Activated T-cell treated with anti-CD3 and anti-CD28 coated beads, Interleukin-2, amount 50 U/mL, for 4 hours (primary cell): Measurements from ENCODE around the gene TMEM272. TPM values are rescaled to one million over a fixed set of nuclear protein-coding genes. Genes with fewer than 3 reads are reported as not detected.

Source experiments
- ATAC-seq, 2 donors: fragments of 200-7000 bp; cut with Tn5 transposase; one replicate each; pipeline ENCODE4 v1.10.0; 2021
- DNase-seq: peaks from one replicate; pipeline ENCODE4 v3.0.0-alpha.2; 2020
- H3K27me3 Mint-ChIP-seq: one replicate; pipeline ENCODE4 v1.8.0; 2021; ENCODE audit warnings: low read depth, mixed read lengths
- H3K36me3 Mint-ChIP-seq: one replicate; pipeline ENCODE4 v1.8.0; 2022; ENCODE audit warnings: mixed read lengths; ENCODE audit not compliant: insufficient read depth
- H3K4me1 Mint-ChIP-seq: one replicate; pipeline ENCODE4 v1.8.0; 2021; ENCODE audit warnings: low read depth, mixed read lengths
- H3K4me3 Mint-ChIP-seq: one replicate; pipeline ENCODE4 v1.8.0; 2021; ENCODE audit warnings: mild to moderate bottlenecking, moderate library complexity, mixed read lengths
- H3K9me3 Mint-ChIP-seq: one replicate; pipeline ENCODE4 v1.8.0; 2021; ENCODE audit warnings: mixed read lengths
- total RNA-seq, 3 donors: library from RNA; stranded (reverse); gene quantifications; one replicate each; pipeline ENCODE4 v1.2.1, GENCODE V29; 2021

TMEM272 gene
- total RNA-seq, 3 donors from 2014 or later: 0.11 to 0.24 (median 0.18) TPM

DNA sequence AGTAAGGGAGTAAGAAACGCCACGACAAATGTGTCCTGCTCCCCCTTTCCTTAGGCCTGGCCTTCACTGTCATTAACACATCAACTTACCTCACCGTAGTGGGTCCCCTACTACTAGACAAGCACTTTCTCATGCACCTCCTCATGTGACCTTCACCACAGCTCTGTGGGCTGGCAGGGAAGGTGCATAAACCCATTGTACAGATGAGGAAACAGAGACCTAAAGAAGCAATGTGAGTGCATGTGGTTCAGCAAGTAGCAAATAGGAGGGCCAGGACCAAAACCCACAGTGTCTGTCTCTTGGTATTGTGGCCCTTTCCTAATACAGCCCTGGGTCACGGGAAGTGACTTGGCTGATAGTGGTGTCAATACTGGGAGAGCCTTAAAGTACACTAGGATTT lies 22.1 kb upstream of the TMEM272 start:
- DNase-seq (no peak), ATAC-seq (no peak)
- H3K4me3 Mint-ChIP-seq: no peak overlapping the region
- no peaks in the 10 kb centered on the region for H3K4me1 Mint-ChIP-seq
- no peaks in the 10 kb centered on the region for H3K36me3 Mint-ChIP-seq
- H3K27me3 Mint-ChIP-seq: peaks cover 9% of the 10 kb centered on the region
- no peaks in the 10 kb centered on the region for H3K9me3 Mint-ChIP-seq

DNA sequence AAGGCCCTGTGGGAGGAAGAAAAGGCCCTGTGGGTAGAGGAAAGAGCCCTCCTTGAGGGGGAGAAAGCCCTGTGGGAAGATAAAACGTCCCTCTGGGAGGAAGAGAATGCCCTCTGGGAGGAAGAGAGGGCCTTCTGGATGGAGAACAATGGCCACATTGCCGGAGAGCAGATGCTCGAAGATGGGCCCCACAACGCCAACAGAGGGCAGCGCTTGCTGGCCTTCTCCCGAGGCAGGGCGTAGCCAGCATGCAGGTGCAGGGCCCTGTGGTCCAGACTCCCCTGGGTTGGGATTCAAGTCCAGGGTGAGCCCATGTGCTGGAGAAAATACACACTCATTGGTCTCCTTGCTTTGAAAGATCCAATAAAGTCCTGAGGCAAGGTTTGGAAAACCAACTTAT lies 20.9 kb upstream of the TMEM272 start:
- Mint-ChIP-seq H3K27me3 (peaks cover 9% of the 10 kb centered on the region), H3K9me3 (no peaks in the 10 kb centered on the region), H3K4me1 (peaks cover 5% of the 10 kb centered on the region), H3K36me3 (no peaks in the 10 kb centered on the region), H3K4me3 (no peak overlapping the region)
- no peak for DNase-seq
- no peak for ATAC-seq

DNA sequence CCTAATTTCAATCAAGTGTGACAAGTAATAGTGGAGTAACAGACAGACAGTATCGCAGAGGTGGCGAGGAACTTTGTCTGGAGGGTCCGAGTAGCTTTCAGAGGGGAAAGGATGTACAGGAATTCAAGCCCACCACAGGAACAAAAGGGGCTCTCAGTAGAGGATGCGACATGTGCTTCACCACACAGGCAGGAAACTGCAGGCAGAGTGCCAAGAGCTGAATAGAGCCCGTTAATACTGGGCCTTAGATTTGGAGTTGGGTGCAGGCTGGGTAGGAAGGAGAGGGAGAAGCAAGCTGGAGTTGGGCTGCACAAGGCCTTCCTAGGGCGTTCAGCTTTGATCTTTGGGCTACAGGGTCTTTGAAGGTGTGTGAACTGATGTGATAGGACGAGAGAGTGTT lies 18.0 kb upstream of the TMEM272 start:
- no peak overlapping the region for H3K4me3 Mint-ChIP-seq
- peaks cover 5% of the 10 kb centered on the region for H3K4me1 Mint-ChIP-seq
- DNase-seq: no peak
- no peaks in the 10 kb centered on the region for H3K9me3 Mint-ChIP-seq
- peaks cover 7% of the 10 kb centered on the region for H3K27me3 Mint-ChIP-seq
- H3K36me3 Mint-ChIP-seq: no peaks in the 10 kb centered on the region
- no peak for ATAC-seq

DNA sequence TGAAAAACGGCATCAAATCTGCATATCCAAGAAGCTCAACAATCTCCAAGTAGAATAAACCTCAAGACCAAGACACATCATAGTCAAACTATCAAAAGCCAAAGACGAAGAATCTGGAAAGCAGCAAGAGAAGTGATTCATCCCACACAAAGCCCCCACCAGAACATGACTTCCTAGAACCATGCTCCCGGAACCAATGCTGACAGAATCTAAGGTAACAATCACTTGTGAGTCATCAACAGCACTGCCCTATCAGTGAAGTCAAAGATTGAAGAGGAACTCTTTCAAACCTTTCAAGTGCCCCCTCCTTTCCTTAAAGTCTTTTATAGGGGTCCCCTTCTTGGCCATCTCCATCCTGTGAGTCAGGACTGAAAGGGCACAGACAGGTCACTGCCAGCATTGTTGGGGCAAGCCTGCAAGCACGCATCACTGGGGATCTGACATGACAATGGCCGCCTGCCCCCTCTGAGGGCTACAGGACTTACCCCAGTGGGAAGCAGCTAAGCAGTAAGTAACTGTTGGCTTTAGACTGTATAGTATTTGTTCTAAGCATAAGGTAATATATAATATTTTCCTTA lies 16.8 kb upstream of the TMEM272 start, which contains the start of gene CCDC70:
Gene CCDC70 (plus strand): TSS at position 247 of the 578 bp plus-strand sequence. CDS start 3,443 bp downstream, outside the sequence.
- peaks cover 7% of the 10 kb centered on the region for H3K27me3 Mint-ChIP-seq
- ATAC-seq (peak; percentile 93 to 95), DNase-seq (no peak)
- H3K9me3 Mint-ChIP-seq: no peaks in the 10 kb centered on the region
- H3K4me1 Mint-ChIP-seq: peaks cover 5% of the 10 kb centered on the region
- no peaks in the 10 kb centered on the region for H3K36me3 Mint-ChIP-seq
- H3K4me3 Mint-ChIP-seq: no peak within 1 kb of the TSS

DNA sequence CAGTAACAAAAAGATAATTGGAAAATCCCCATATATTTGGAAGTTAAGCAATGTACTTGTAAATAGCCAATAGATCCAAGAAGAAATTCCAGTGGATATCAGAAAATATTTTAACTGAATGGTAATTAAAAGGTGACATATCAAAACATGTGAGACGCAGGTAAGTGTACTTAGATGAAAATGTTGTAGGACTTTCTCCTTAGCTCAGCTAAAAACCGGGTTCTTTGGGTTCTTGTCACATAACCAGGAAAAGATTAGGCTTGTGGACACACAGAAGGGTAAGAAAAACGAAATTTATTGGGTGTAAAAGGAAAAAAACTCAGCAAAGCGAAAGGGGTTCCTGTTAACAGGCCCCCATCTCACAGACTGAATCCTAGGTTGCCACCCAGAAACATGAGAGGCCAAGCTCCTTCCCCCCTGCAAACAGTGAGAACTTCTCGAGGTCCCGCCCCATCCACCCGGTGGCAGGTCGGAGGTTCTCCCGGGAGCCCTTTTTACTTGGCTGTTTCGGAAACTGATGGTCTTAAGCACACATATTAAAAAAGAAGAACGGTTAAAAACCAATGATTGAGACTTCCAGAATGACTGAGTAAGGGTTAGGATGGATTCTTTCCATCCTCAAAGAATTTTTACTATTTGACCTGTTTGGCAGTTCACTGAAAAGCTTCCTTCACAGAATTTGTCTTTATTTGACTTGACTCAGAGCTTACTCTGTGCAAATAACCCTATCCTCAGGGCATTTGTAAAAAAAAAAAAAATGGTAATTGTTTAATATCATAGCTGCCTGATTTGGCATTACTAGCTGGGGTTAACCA lies 13.7 kb upstream of the TMEM272 start:
- H3K4me3 Mint-ChIP-seq: no peak overlapping the region
- H3K4me1 Mint-ChIP-seq: peaks cover 5% of the 10 kb centered on the region
- no peaks in the 10 kb centered on the region for H3K9me3 Mint-ChIP-seq
- DNase-seq (no peak), ATAC-seq (no peak)
- no peaks in the 10 kb centered on the region for H3K36me3 Mint-ChIP-seq
- peaks cover 6% of the 10 kb centered on the region for H3K27me3 Mint-ChIP-seq

DNA sequence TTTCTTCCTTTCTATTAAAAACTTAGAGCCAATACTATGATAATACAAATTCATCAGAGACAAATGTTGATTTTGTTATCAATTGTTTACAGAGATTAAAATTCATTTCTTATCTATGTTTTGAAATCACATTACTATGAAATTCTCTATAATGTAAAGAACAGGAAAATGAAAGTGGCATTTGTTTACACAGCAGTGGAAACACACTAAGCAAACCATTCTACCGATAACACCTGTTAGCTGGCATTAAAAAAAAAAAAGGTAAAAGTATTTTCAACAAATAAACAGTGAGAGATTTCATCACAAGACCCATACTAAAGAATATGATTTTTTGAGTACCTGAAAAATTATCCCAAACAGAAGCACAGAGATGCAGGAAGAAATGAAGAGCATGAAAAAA lies 12.0 kb upstream of the TMEM272 start:
- H3K4me3 Mint-ChIP-seq: no peak overlapping the region
- DNase-seq (no peak), ATAC-seq (no peak)
- no peaks in the 10 kb centered on the region for H3K9me3 Mint-ChIP-seq
- peaks cover 6% of the 10 kb centered on the region for H3K27me3 Mint-ChIP-seq
- H3K36me3 Mint-ChIP-seq: no peaks in the 10 kb centered on the region
- H3K4me1 Mint-ChIP-seq: peaks cover 5% of the 10 kb centered on the region

DNA sequence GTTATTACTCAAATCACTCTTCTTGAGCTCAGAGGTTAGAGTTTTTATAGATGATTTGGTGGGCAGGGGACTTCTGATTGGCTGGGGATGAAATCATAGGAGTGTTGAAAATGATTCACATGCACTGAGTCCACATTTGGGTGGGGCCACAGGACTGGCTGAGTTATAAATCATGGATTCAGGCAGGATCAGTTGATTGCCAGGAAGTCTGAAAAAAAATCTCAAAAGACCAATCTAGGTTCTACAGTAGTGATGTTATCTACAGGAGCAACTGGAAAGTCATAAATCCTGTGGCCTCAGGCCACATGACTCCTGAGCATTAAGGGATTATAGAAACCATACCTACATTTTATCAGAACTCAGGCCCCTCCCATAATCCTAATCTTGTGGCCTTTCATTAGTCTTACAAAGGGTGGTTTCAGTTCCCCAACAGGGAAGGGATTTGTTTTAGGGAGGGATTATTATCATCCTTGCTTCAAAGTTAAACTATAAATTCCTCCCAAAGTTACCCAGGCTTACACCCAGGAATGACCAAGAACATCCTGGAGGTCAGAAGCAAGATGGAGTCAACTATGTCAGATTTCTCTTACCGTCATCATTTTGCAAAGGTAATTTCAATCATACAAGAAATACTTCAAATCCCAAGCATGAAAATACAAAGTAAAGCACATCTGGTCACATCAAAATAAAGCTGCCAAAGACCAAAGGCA lies 11.2 kb upstream of the TMEM272 start:
- H3K9me3 Mint-ChIP-seq: no peaks in the 10 kb centered on the region
- no peak for ATAC-seq
- H3K4me3 Mint-ChIP-seq: no peak overlapping the region
- H3K36me3 Mint-ChIP-seq: no peaks in the 10 kb centered on the region
- no peaks in the 10 kb centered on the region for H3K4me1 Mint-ChIP-seq
- peaks cover 10% of the 10 kb centered on the region for H3K27me3 Mint-ChIP-seq
- DNase-seq: no peak

DNA sequence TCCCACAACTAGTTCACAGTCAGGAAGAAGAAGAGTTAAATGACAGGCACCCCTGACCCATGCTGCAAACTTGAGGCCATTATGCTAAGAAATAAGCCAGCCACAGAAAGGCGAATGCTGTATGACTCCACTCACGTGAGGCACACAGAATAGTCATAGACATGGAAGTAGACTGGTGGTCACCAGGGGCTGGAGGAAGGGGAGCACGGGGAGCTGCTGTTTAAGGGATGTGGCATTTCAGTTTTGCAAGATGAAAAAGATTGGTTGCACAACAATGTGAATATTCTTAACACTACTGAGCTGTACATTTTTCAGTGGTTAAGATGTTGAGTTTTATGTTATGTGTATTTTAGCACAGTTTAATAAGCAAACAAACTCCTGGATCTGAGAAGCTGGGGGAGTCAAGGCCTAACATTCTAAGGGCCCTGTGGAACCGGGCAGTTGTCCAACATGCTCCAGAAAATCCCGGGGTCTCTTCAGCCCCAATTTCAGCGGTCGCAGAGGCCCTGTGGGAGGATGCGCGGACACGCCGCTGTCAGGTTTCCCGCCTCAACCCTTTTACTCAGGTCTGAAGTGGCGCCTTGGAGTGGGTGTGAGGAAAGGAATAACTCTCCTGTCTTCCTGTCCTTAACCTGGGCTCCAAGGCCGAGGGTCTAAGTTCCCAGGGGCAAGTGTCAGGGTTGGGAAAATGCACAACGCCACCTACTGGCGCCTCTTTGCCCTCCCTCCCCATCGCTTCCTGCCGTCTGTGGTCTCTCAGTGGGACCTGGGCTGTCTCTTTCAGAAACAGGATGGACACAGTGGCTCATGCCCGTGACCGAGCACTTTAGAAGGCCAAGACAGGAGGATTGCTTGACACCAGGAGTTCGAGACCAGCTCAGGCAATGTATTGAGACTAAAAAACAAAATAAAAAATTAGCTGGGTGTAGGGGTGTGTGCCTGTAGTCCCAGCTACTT lies 4.4 kb upstream of the TMEM272 start:
- peak; percentile 60 to 67 for ATAC-seq
- DNase-seq: peak; percentile 23
- peaks cover 6% of the 10 kb centered on the region for H3K4me1 Mint-ChIP-seq
- H3K36me3 Mint-ChIP-seq: no peaks in the 10 kb centered on the region
- H3K27me3 Mint-ChIP-seq: peaks cover 7% of the 10 kb centered on the region
- H3K4me3 Mint-ChIP-seq: no peak overlapping the region
- H3K9me3 Mint-ChIP-seq: no peaks in the 10 kb centered on the region

DNA sequence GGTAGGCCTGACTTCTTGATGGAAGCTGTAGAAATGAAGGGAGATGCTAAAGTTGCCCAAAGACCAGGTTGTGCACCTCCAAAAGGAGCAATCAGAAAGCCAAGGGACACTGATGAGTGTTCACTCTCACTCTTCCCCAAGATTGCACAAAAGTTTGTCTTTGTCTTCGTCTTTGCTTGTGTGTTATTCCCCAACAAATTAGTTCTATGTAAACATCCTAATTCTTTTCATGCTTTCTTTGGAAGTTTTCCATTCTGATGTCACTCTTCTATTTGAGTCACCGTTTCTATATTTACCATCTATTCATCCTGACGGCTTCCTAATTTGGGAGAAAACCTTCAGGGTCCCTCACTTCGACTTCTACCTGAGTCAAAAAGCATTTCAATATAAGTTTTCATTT lies 3.7 kb upstream of the TMEM272 start:
- no peak for DNase-seq
- H3K27me3 Mint-ChIP-seq: peaks cover 7% of the 10 kb centered on the region
- no peak for ATAC-seq
- no peaks in the 10 kb centered on the region for H3K36me3 Mint-ChIP-seq
- H3K4me1 Mint-ChIP-seq: peaks cover 6% of the 10 kb centered on the region
- H3K9me3 Mint-ChIP-seq: no peaks in the 10 kb centered on the region
- H3K4me3 Mint-ChIP-seq: no peak overlapping the region

DNA sequence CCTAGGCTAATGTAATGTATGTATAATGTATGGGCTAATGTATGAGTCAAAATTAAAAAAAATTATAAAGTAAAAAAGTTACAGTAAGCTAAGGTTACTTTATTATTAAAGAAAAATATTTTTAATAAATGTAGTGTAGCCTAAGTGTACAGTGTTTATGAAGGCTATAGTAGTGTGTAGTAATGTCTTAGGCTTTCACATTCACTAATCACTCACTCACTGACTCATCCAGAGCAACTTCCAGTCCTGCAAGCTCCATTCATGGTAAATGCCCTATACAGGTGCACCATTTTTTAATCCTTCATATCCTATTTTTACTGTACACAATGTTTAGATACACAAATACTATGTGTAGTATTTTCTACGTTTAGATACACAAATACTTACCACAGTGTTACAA lies 1.8 kb upstream of the TMEM272 start:
- no peak for DNase-seq
- Mint-ChIP-seq H3K36me3 (no peaks in the 10 kb centered on the region), H3K9me3 (no peaks in the 10 kb centered on the region), H3K4me1 (peaks cover 6% of the 10 kb centered on the region), H3K4me3 (no peak overlapping the region), H3K27me3 (peaks cover 6% of the 10 kb centered on the region)
- ATAC-seq: no peak

DNA sequence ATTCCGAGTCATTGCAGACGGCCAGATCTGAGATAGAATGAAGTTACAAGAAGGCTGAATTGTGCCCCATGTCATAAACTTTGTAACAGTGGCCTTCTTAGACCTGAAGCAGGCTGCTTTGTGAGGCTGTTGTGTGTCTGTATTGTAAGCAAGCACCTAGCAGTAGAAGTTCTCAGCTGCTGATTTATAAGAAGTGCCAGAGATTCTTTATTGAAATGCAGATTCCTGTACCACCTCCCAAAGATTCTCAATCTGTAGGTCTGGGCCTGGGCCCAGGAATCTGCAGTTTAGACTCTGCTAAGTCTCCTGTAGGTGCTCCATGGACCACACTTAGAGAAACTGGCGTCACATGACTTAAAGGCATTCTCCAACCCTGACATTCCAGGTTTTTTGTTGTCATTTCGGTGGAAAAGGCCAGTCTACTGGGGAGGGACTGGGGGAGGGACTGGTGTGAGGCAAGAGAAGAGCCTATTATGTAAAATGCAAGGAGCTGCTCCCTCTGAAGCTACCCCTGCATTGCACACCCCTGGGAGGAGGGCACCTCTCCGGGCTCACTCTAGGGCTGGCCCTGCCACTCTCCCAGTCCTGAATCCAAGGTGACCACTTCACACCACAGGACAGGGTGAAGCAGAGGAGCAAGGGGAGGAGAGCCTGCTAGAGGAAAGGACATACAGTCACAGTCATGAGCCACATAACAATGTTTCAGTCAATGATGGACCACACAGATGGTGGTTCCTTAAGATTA lies 769 bp upstream of the TMEM272 start:
- peaks cover 6% of the 10 kb centered on the region for H3K4me1 Mint-ChIP-seq
- H3K4me3 Mint-ChIP-seq: no peak overlapping the region
- H3K36me3 Mint-ChIP-seq: no peaks in the 10 kb centered on the region
- no peak for DNase-seq
- no peaks in the 10 kb centered on the region for H3K9me3 Mint-ChIP-seq
- ATAC-seq: no peak
- peaks cover 2% of the 10 kb centered on the region for H3K27me3 Mint-ChIP-seq

DNA sequence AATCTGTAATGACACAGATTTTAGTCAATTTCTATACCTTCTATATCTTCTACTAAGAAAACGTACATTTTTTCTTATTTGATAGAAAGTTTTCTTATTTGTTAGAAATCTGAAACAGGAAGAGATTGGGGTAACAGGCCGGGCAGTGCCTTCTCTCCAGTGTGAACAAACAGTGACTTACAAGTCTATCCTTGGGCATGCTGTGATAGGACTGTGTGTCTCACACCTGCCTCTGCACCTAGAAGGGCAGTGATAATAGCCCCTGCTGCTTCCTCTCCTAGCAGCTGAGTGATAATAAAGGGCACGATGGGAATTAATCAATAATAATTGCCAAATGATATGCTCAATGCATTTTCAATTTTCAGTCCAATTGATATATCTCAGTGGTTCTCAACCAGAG lies 1.4 kb downstream of the TMEM272 start:
- DNase-seq (no peak), ATAC-seq (no peak)
- no peak overlapping the region for H3K4me3 Mint-ChIP-seq
- peaks cover 6% of the 10 kb centered on the region for H3K4me1 Mint-ChIP-seq
- H3K9me3 Mint-ChIP-seq: no peaks in the 10 kb centered on the region
- peaks cover 5% of the 10 kb centered on the region for H3K27me3 Mint-ChIP-seq
- H3K36me3 Mint-ChIP-seq: no peaks in the 10 kb centered on the region

DNA sequence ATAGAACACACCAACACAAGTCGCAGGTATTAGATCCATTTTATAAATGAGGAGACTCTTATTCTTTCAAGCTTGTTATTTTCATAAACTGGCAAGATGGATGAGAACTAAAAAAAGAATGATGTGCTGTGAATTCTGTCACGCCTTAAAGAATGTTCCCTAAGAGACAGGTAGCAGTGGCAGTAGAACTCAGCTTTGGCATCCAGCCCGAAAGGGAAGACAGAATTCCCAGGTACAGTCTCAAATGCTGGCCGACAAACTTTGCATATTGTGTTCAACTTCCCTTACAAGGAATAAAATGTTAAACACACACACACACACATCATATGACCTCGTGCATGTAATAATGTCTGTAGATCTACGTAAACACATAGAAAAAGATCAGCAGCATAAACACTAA lies 3.2 kb downstream of the TMEM272 start:
- no peaks in the 10 kb centered on the region for H3K9me3 Mint-ChIP-seq

More for the DNA sequence above, 3.2 kb downstream of the TMEM272 start:
- no peak for DNase-seq
- Mint-ChIP-seq H3K4me1 (peaks cover 6% of the 10 kb centered on the region), H3K27me3 (peaks cover 5% of the 10 kb centered on the region), H3K4me3 (no peak overlapping the region), H3K36me3 (no peaks in the 10 kb centered on the region)
- no peak for ATAC-seq
